Measurements from ENCODE around the gene LTBP1.

- TF ChIP-seq POLR2A (IDR thresholded peaks at IDR 0.05) (no peak), CTCF (IDR thresholded peaks at IDR 0.05) (no peak)
These were observed 75.7 kb downstream of the LTBP1 start for GRCh38 chr2:33022395-33022985.

Data from lower leg skin (tissue), 3 donors.